Adipose tissue (tissue), 3 donors: Measurements from ENCODE around the gene MED13. TPM values are rescaled to one million over a fixed set of nuclear protein-coding genes. Genes with fewer than 3 reads are reported as not detected.
"Not testable (repeated sequence)": the region's sequence is repeated elsewhere in the genome, so short reads cannot be mapped to it uniquely, and the experiment has no call there.

Experiments used
- H3K27ac ChIP-seq: one replicate; pipeline ENCODE4 v1.5.1; 2013; ENCODE audit warnings: low read depth, low read length
- WGBS, 3 donors: extraction: QIAGEN DNeasy Blood & Tissue Kit; methylation state at CpG; one replicate each; pipeline ENCODE4 v1.1.7; 2013; 5-methylcytosine and 5-hydroxymethylcytosine counted together
- polyA plus RNA-seq, 3 donors: library from polyadenylated mRNA; stranded (reverse); fragments of 200-250 nt; gene quantifications; one replicate each; pipeline ENCODE4 v1.2.3, GENCODE V29; 2013
- donor health status: healthy with polysubstance abuse.
- donor health status: Bipolar disorder and iron deficiency.
- donor health status: healthy.

The MED13 gene
- polyA plus RNA-seq, 3 donors = 4.7 to 11.9 (median 8.3) TPM

DNA sequence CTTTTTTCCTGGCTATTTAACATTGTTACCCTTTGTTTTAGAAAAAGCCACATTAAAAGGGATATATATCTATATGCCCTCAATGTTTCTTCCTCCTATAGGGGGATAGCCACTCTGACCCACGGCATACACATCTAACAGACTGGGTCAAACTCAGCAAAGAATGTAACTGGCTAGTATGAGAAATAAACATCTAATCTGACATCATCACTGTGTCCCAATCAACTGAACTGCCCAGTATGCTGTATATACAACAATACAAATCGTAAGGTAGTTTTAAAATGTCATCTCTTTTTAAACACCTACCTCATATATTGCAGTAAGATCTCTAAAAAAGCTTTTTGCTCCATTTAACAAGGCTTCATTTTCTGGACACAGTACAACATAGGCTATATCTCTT is 97.3 kb downstream of the MED13 start:
- 91 to 96% (median 93%) methylated on average over 2 of the region's 2 CpGs for WGBS, 3 donors
- H3K27ac ChIP-seq = no peak overlapping the region

DNA sequence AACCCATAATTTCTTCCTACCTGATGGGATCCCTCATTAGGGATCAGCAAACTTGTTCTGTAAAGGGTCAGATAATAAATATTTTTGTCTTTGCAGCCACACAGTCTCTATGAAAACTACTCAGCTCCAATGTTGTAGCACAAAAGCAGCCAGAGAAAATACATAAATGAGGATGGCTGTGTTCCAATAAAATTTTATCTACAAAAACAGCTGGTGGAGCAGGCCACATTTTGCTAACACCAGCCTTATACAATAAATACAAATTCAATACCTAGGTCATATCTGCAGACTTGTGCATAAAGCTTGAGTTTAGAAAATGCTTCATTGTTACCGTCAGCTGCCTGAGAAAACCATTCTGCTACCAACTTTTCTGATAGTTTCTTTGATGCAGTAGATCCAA is 98.9 kb downstream of the MED13 start:
- no peak overlapping the region for H3K27ac ChIP-seq
- 0% methylated on average over 1 of the region's 1 CpG for WGBS, 3 donors

DNA sequence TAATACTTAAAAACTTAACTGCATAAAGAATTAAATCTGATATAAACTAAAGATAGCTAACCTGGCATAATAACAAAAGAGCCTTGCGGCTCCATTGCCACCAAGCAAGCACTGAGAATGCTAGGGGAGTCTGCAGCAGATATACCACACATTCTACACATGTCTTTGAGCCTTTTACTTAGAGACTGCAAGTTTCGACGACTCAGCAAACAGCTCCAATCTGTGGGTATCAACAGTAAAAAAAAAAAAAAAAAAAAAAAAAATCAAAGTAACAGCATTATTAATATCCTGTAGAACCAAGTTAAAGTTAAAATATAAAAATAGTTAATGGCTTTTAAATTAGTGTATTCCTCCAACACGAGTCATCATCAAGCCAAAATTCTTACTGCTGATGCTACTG is 109.5 kb downstream of the MED13 start:
- WGBS, 3 donors = 81 to 89% (median 83%) methylated on average over 4 of the region's 4 CpGs
- no peak overlapping the region for H3K27ac ChIP-seq

DNA sequence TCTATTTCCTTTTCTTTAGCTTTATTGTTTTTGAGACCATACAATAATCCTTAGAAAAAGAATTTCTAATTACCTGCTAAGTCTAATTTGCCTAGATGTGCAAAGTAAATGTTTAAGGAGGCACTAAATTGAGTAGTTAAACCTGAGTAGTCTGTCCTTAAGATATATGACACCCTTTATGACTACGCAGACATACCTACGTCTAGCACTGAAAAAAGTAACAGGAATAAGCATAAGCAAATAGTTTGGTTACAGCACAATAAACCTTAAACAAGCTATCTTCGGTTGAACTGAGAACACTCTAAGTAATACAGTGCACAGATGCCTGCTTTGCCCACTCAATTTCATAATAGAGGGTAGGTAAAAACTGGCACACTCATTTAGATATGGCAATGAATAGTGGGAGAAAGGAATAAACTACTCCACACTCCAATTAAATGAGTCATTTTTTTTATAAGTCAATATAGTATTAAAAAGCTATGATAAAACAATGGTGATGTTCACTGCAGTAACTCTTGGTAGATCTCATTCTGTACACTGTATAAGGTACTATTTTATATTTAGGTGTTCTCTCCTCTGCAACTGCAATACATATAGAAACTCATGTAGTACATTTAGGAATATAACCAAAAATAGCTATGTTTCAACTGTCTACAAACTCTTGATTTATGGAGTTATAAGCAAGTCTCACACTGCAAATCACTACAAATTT is 117.6 kb downstream of the MED13 start:
- WGBS, 3 donors = 83 to 94% (median 92%) methylated on average over 3 of the region's 3 CpGs
- H3K27ac ChIP-seq = no peak overlapping the region

DNA sequence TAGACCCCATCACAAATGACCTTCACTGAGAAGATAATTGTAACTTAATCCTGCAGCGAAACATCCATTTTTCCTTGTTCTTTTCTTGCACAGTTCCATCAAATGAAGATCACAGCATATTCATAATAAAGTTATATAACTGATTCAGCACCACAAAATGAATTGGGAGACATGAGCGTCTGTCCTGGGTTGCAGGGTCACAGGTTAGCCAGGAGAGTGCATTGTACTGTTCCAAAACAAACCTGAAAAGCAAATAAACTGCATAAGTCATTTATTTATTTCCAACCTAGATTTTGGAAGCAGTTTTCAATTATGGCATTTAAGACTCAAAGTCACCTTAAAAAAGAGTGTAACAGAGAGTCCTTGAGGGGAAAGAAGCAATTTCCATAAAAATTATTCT is 118.7 kb downstream of the MED13 start:
- no peak overlapping the region for H3K27ac ChIP-seq
- WGBS, 3 donors = 48 to 94% (median 85%) methylated on average over 2 of the region's 2 CpGs

DNA sequence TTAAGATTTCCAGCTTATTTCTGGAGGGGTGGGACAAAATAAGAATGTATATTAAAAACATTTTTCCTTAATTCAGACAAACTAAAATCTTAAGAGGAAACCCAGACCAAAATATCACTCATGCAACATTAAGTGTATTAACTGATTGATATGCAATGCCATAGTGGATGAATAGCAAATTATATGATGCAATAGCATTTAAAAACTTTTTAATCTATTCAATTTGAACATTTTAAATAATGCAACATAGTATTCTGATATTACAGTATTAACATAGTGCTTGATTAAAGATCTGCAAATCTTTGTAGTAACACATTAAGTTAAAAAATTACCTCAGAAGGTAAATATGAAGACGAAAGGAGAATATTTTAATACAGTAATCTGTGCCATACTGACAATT is 122.0 kb downstream of the MED13 start:
- no peak overlapping the region for H3K27ac ChIP-seq
- 50 to 98% (median 96%) methylated on average over 1 of the region's 1 CpG for WGBS, 3 donors

DNA sequence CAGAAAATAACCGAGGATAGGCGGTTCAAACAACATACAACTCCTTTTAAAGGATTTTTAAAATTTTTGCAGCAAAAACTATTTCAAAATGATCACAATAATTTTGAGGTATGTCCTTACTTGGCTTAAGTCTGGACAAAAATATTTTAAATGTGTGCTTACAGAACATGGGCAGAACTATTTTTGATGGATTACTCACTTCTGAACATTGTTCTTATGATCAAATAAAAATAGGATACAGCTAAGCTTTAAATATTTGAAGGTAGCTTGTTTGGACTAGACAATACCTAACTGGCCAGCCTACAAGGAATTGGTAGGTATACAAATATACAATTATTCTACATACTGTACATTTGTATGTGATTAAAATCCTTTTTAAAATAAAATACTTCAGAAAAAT is 123.0 kb downstream of the MED13 start:
- H3K27ac ChIP-seq = no peak overlapping the region
- 89 to 95% (median 89%) methylated on average over 2 of the region's 2 CpGs for WGBS, 3 donors

DNA sequence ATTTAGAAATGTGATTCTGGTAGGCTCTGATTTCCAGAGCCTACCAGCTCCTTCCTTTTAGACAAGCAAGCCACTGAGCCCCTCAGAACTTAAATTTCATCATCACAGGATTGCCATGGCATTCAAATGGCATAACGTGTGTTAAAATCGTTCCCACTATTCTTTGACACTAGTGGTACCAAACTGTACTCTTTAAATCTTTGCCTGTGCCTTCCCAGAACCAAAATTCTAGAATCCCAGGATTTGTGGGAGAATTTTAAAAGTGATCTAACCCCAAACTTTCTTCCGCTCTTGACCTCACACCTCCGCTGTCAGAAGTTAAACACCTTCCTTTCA is 137.0 kb downstream of the MED13 start:
- H3K27ac ChIP-seq = no peak overlapping the region
- WGBS, 3 donors = 43 to 50% (median 48%) methylated on average over 4 of the region's 4 CpGs

DNA sequence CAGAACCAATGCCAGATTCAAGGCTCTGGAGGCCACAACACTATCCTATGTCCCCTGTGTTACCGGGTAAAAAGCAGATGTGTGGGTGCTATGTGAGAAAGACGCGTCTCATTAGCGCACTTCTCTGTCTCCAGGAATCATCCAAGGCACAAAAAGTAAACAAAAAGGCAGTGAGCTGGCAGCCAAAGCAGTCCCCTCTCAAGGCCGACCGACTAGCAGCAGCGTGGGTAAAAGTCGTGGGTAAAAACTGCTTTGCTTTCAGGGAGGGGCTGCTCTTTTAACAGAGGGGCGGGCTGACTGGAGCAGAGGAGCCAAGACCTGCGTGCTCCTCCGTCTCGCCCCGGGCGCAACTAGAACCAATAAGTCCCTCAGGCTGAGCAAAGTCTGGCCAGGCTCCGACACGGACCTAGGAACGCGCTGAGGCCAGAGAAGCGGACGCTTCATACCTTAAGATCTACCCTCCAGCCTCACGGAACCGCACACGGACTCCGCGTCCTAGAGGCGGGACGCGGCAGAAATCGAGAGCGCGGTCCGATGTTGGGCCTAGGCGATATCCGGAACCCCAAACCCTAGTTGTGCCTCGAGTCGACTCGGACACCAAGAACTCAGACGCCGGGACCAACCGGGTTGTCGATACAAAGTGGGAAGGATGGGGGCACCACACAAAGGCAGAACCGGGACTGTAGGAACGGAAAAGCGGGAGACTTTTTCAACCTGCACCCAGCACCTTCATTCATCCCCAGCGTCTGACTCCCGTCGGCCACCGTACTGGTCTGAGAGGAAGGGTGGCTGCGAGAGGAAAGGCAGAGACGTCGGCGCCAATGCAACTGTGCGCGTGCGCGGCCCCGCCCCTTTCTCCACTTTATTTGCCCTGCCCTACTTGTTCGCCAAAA is 137.6 kb downstream of the MED13 start, which contains the start of gene INTS2:
TSS of gene INTS2 (minus strand) at position 775 of the 893 bp plus-strand sequence. CDS start 1,338 bp downstream, outside the sequence.
- no peak within 1 kb of the TSS for H3K27ac ChIP-seq
- 0% methylated on average over 58 of the region's 58 CpGs for WGBS, 3 donors

DNA sequence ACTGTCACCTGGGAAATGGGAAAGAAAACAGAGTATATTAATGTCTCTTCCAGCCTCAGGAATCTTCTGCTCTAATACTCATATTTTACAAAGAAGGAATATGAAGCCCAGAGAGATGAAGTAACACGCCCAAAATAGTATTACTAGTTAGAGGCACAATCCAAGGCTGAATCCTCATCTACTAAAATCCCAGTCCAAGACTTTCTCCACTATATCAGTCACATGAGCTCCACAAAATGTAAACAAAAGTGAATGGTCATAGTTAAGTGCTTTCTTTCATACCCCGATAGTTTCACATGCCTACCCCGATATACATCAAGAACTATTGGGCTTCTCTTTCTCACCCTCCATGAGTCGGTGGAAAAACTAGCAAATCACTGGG is 138.3 kb downstream of the MED13 start:
- H3K27ac ChIP-seq = no peak overlapping the region
- 9 to 18% (median 11%) methylated on average over 4 of the region's 4 CpGs for WGBS, 3 donors

DNA sequence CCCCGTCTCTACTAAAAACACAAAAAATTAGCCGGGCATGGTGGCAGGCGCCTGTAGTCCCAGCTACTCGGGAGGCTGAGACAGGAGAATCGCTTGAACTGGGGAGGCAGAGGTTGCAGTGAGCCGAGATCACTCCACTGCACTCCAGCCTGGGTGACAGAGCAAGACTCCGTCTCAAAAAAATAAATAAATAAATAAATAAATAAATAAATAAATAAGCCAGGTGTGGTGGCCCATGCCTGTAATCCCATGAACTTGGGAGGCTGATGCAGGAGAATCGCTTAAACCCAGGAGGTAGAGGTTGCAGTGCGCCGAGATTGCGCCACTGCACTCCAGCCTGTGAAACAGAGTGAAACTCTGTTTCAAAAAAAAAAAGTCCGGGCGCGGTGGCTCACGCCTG is 149.9 kb downstream of the MED13 start:
- WGBS, 3 donors = 95 to 99% (median 98%) methylated on average over 14 to 15 of the region's 15 CpGs
- not testable (repeated sequence) for H3K27ac ChIP-seq

DNA sequence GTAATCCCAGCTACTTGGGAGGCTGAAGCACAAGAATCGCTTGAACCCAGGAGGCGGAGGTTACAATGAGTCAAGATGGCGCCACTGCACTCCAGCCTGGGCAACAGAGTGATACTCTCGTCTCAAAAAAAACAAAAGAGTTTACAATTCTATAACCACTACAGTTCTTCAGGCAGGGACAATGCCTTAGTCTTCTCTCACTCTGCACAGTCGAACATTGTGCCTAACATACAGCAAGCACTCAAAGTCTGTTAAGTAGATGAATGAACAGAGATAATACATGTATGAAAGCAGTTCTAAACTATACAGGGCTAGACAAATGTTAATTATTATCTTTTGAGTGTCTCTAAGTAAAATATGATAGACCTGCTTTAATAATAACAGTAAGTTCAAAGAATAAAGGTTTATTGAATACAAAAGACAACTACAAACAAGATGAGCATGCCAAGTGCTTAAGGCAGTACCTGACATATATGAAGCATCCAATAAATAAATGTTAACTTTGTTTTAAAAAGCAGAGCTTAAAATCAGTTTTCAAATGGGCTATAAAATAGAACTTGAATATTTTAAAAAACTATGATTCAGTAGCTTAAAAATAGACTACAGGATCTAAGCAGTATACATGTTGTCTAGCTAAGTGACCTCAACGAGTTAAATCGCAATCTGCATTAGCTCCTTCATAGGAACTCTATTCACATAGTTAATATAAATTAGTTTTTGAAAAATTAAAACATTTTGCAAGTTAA is 156.6 kb downstream of the MED13 start:
- no peak overlapping the region for H3K27ac ChIP-seq
- WGBS, 3 donors = 89 to 91% (median 90%) methylated on average over 7 of the region's 7 CpGs

DNA sequence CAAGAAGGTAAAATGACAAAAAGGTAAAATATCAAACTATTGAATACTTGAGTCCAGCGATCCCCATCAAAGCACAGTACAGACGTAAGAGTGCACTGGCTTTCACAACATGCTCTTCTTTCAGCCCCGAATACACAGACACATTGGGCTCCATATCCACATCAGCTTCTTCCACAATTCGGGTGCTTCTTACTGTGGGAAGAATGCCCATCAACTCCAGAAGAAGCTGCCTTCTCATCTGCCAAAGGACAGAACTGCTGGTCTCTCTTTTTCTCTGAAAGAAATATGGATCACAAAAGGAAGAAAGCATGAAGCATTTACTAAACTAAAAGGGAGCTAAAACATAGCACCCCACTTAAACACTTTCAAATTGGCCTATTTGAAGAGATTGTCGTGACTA is 157.7 kb downstream of the MED13 start:
- no peak overlapping the region for H3K27ac ChIP-seq
- WGBS, 3 donors = 93 to 95% (median 95%) methylated on average over 5 of the region's 5 CpGs

DNA sequence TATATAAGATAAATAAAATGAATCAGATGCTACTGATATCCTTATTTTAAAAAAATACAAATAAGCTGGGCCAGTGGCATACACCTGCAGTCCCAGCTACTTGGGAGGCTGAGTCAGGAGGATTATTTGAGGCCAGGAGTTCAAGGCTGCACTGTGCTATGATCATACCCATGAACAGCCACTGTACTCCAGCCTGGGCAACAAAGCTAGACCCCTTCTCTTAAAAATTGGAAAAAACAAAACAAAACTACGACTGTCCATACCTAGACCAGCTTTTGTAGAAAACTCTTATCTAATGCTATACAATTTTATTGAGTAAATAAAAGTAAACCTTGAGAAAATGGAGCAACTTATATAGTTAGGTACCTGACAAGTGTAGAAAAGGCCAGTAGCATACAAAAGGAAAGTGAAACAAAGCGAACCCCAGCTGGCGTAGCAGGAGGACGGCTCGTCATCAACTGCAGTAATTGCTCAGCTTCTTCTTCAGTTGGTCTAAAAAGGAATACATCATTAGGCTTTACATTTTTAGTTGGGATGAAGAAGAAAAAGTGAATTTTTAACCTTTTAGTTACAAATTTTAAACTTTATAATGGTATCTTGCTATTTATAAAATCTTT is 160.9 kb downstream of the MED13 start:
- WGBS, 3 donors = 90 to 94% (median 91%) methylated on average over 5 of the region's 5 CpGs

DNA sequence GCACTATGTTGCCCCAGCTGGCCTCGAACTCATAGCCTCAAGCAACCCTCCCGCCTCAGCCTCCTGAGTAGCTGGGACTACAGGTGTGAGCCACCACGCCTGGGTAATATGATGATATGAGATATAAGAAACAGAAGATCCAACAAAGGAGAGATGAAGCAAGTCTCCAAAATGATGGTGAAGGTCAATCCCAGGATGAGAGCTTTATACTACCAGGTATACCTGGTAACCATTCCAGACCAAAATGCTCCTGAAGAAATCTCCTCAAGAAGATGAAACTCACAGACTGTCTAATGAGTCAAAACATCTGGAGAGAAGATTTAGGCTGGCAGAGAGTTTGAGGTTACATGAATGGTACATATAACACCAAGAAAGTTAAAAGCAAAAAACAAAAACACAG is 161.8 kb downstream of the MED13 start:
- H3K27ac ChIP-seq = no peak overlapping the region
- 97 to 100% (median 97%) methylated on average over 3 of the region's 3 CpGs for whole genome bisulfite sequencing, 3 donors

More for the DNA sequence above, 160.9 kb downstream of the MED13 start:
- no peak overlapping the region for H3K27ac ChIP-seq

DNA sequence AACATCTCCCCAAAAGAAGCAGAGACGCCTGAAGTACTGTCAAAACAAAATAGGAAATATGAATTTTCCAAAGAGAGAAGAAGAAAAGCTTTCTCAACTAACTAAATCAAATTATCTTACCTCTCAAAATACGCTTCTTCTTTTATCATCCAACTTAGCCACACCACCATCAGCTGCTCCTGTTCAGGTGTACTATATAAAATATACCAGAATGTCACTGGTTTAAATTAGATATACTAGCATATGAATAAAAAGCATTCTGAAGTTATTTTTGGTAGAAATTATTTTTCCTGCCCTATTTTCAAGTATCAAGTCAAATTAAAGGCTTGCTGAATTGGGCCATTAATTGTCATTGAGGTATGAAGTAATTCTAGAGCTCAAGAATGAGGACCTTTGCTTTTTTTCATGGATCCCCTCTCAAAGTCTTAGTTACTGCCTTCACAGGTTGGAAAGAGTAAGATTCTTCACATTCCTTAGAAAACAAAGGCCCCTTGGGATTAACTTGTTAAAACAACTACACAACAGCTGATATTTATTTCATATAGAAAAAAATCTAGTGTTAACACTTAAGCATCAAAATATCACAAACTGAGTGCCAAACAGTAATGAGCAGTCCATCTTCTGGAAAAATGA is 167.4 kb downstream of the MED13 start:
- no peak overlapping the region for H3K27ac ChIP-seq
- 94 to 98% (median 97%) methylated on average over 2 of the region's 2 CpGs for WGBS, 3 donors

DNA sequence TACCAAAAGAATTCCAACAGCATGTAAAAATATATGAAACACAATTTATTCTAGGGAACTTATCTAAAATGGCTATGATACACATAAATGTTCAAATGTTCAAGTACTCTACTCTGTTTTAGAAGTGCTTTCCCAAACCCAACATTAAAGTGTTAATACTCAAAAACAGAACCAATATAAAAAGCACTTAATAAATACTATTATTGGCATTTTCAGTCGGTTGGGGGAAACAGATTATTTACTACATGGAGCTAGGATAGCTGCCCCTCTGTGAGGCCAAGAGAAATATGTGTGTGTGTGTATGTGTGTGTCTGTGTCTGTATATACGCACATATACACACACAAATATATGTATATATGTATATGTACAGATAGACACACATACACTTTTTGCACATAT is 169.7 kb downstream of the MED13 start:
- 57 to 62% (median 62%) methylated on average over 2 of the region's 2 CpGs for WGBS, 3 donors
- H3K27ac ChIP-seq = no peak overlapping the region

DNA sequence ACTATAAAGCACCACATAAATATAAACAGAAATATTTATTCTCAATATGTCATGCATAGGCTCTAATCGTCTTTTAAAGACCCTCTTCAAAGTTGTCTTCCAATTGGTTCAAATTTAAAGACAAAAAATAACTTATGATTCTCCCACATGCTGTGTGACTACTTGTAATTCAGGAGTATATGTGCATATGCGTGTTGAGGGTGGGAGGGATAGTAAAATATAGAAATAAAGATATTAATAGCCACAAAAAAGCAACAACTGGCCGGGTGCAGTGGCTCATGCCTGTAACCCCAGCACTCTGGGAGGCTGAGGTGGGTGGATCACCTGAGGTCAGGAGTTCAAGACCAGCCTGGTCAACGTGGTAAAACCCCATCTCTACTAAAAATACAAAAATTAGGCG is 170.8 kb downstream of the MED13 start:
- WGBS, 3 donors = 85 to 92% (median 87%) methylated on average over 5 of the region's 5 CpGs

More for the DNA sequence above, 170.8 kb downstream of the MED13 start:
- H3K27ac ChIP-seq = not testable (repeated sequence)
